Sigmoid colon (tissue), 4 donors: ENCODE measurements around the gene LILRB2.

Experiments
- CTCF ChIP-seq, 4 experiments: fragments of 450-650 bp in 3 of 4; fragments of 200-600 bp in 1 of 4; IDR thresholded peaks; one replicate each; pipeline ENCODE4 v1.5.1; 2016 to 2019; ENCODE audit warnings: antibody characterized with exemption in 4 of 4, mild to moderate bottlenecking in 3 of 4, moderate library complexity in 2 of 4
- EP300 ChIP-seq, 4 donors: sonication (generic); formaldehyde crosslinking; IDR thresholded peaks; one replicate each; pipeline ENCODE4 v1.6.1; 2017; ENCODE audit warnings: antibody characterized with exemption in 4 of 4
- POLR2AphosphoS5 ChIP-seq, 4 donors: sonication (generic); formaldehyde crosslinking; IDR thresholded peaks; one replicate each; pipeline ENCODE4 v1.6.1; 2017; ENCODE audit warnings: antibody characterized with exemption in 4 of 4

GRCh38 chr19:54271106-54271505 is 9.8 kb downstream of the LILRB2 start:
- TF ChIP-seq CTCF (IDR thresholded peaks at IDR 0.05) (no peak), POLR2AphosphoS5 (IDR thresholded peaks at IDR 0.05) (no peak), EP300 (IDR thresholded peaks at IDR 0.05) (no peak)
